WTC11 (cell line): ENCODE results near the gene CDKN2AIP.

Experiments
- ATF3 ChIP-seq: sonication (generic); formaldehyde crosslinking; conservative IDR thresholded peaks from 2 replicates; pipeline ENCODE4 v1.8.1; 2022; ENCODE audit warnings: mild to moderate bottlenecking, missing genetic modification reagents
- CTCF ChIP-seq: fragments of 200-600 bp; IDR thresholded peaks from 2 replicates; pipeline ENCODE4 v1.8.0; 2022; ENCODE audit warnings: antibody characterized with exemption
- NFYB ChIP-seq: sonication (generic); formaldehyde crosslinking; conservative IDR thresholded peaks from 2 replicates; pipeline ENCODE4 v1.8.0; 2022; ENCODE audit warnings: low read depth, missing genetic modification reagents
- USF2 ChIP-seq: sonication (generic); formaldehyde crosslinking; IDR thresholded peaks from 2 replicates; pipeline ENCODE4 v1.8.1; 2023; ENCODE audit warnings: mild to moderate bottlenecking, missing genetic modification reagents, moderate library complexity
- ZNF317 ChIP-seq: sonication (generic); formaldehyde crosslinking; IDR thresholded peaks from 2 replicates; pipeline ENCODE4 v1.8.1; 2023; ENCODE audit warnings: low read depth, mild to moderate bottlenecking, moderate library complexity, missing genetic modification reagents, borderline replicate concordance

- TF ChIP-seq CTCF (no peak), ATF3 (no peak), NFYB (CRISPR knock-in tag) (no peak), USF2 (CRISPR knock-in tag) (no peak), ZNF317 (CRISPR knock-in tag) (no peak)
These were observed 49.0 kb upstream of the CDKN2AIP start for GRCh38 chr4:183395395-183395794.
